Kidney epithelial cell (primary cell): ENCODE data around the gene UBE2E3. TPM values are rescaled to one million over a fixed set of nuclear protein-coding genes. Genes with fewer than 3 reads are reported as not detected.

Experiments used
- DNase-seq: peaks from one replicate; pipeline ENCODE4 v3.0.0-alpha.2; 2010; ENCODE audit warnings: low read depth
- H3K27me3 ChIP-seq: 2 replicates; pipeline ENCODE4 v1.6.0; 2011; ENCODE audit warnings: low read length; ENCODE audit not compliant: control insufficient read depth, insufficient read depth
- H3K36me3 ChIP-seq: 2 replicates; pipeline ENCODE4 v1.5.1; 2011; ENCODE audit warnings: low read length; ENCODE audit not compliant: control insufficient read depth, insufficient read depth
- H3K4me3 ChIP-seq: 2 replicates; pipeline ENCODE4 v1.5.1; 2011; ENCODE audit warnings: low read depth, mild to moderate bottlenecking, control low read depth, low read length
- total RNA-seq: library from RNA; depleted of rRNA; stranded (reverse); fragments of >200 nt; gene quantifications from 2 replicates; pipeline ENCODE4 v1.2.3, GENCODE V29; 2015
- TF ChIP-seq, protein P1 (sequence below): IDR thresholded peaks from 2 replicates; pipeline ENCODE4 v1.5.1; 2011; ENCODE audit warnings: mild to moderate bottlenecking, moderate library complexity, low read length, control low read depth, inconsistent platforms; ENCODE audit not compliant: insufficient read depth, poor library complexity, severe bottlenecking

The UBE2E3 gene
- total RNA-seq, 1 donor from 2014 or later, result 84.7 TPM

DNA sequence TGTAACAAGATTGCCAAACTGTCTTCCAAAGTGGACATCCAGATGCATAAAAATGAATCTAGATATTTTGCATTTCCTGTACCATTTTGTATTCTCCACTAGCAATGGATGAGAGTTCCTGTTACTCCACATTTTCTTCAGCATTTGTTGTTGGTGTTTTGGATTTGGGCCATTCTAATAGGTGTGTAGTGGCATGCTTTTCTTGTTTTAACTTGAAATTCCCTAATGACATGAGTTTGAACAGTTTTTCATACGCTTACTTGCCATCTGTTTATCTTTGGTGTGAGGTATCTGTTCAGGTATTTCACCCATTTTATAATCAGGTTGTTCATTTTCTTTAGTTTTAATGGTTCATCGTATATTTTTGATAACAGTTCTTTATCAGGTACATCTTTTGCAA lies 73.9 kb downstream of the UBE2E3 start:
- Histone ChIP-seq H3K4me3 (no peak overlapping the region), H3K27me3 (no peaks in the 10 kb centered on the region), H3K36me3 (no peaks in the 10 kb centered on the region)
- TF ChIP-seq, protein P1, sequence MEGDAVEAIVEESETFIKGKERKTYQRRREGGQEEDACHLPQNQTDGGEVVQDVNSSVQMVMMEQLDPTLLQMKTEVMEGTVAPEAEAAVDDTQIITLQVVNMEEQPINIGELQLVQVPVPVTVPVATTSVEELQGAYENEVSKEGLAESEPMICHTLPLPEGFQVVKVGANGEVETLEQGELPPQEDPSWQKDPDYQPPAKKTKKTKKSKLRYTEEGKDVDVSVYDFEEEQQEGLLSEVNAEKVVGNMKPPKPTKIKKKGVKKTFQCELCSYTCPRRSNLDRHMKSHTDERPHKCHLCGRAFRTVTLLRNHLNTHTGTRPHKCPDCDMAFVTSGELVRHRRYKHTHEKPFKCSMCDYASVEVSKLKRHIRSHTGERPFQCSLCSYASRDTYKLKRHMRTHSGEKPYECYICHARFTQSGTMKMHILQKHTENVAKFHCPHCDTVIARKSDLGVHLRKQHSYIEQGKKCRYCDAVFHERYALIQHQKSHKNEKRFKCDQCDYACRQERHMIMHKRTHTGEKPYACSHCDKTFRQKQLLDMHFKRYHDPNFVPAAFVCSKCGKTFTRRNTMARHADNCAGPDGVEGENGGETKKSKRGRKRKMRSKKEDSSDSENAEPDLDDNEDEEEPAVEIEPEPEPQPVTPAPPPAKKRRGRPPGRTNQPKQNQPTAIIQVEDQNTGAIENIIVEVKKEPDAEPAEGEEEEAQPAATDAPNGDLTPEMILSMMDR, result no peak
- DNase-seq, result no peak

DNA sequence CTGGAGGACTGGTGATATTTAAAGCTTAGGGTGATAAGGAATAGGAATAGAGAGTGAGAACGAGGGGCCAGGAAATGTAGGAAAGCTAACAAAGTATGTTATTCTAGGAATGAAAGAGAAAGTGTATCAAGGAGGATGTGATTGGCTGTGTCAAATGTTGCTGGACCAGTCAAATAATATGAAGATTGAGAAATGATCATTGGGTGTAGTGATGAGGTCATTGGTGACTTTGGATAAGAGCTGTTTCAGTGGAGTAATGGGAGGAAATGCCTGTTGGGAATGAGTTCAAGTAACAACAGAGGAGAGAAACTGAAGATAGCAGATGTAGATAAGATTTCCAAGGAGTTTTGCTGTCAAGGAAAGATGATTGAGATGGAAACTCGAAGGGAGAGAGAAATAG lies 74.4 kb downstream of the UBE2E3 start:
- Histone ChIP-seq H3K4me3 (no peak overlapping the region), H3K27me3 (no peaks in the 10 kb centered on the region), H3K36me3 (no peaks in the 10 kb centered on the region)
- no peak for DNase-seq
- TF ChIP-seq, protein P1, result no peak

DNA sequence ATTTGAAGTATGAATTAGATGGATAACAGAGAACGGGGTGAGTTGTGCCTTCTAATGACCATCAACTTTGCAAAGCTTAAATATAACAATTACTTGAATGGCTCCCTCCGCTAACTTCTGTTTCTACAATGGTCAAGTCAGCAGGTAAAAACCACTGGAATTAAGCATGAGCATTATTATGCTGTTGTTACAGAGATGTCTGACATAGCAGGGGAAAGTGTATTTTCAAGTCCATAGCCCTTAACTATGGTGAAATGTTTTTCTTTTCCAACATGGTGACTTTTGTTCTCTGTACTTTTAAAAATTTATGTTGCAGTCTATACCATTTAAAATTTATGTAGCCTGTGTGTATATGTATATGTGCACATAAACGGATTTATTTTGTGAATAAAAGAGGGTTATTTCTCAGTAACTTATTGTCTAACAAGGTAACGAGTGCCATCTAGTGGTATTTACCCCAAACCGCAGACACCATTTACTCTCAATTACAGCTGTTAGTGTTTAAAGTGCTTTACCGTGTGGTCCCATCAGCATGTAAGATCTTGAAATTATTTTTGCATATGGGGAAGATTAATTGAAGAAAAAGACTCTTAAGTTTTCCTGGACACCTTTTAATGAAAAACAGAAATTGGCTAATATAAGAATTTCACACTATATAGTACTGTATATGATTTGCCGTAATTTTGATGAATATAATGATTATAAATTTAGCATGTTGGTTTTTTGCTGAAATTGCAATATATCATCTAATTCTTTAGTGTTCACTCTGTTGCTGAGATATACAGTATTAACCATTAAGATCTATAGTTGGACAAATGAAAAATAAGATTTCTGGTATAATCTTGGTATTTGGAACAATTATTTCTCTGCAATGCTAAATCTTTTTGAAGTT lies 78.2 kb downstream of the UBE2E3 start:
- Histone ChIP-seq H3K36me3 (no peaks in the 10 kb centered on the region), H3K4me3 (no peak overlapping the region), H3K27me3 (no peaks in the 10 kb centered on the region)
- TF ChIP-seq, protein P1, result peak; percentile 38
- DNase-seq, result no peak

DNA sequence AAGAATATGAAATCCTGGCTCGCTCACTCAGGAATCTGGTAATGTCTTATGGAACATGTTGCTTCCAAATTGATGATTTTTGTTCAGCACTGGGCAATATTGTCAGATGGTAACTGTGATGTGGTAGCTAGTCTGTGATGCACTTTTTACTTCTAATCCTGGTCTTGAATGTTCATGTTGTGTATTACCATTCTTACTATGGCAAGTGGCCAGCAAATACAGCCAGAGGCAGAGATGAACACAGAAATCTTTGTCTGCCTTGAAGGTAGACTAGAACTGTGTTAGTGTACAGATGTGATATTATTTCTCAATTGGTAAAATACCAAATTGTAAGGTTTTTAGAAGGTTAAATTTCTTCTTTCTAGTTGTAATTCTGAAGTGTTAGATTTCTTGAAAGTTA lies 83.3 kb downstream of the UBE2E3 start:
- DNase-seq, result no peak
- H3K27me3 ChIP-seq, result no peaks in the 10 kb centered on the region
- H3K36me3 ChIP-seq, result no peaks in the 10 kb centered on the region
- TF ChIP-seq, protein P1, result no peak
- H3K4me3 ChIP-seq, result no peak overlapping the region

DNA sequence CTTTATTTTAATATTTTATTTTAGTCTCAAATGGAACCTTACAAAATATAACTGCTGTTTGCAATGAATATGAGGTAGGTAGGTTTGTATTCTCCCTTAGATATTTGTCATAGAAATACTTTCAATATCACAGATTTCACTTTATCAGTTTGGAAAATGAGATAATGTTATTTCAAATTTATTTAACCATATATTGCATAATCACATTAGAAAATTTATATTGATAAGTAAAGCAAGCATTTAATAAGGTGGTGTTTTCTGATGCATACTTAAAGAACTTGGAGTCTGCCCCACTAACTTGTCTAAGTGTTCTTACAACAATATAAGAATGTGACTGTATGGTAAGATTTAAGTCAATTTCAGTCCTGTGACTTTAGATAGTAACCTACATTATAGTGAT lies 85.1 kb downstream of the UBE2E3 start:
- DNase-seq, result no peak
- no peaks in the 10 kb centered on the region for H3K36me3 ChIP-seq
- no peak overlapping the region for H3K4me3 ChIP-seq
- H3K27me3 ChIP-seq, result no peaks in the 10 kb centered on the region
- TF ChIP-seq, protein P1, result no peak

DNA sequence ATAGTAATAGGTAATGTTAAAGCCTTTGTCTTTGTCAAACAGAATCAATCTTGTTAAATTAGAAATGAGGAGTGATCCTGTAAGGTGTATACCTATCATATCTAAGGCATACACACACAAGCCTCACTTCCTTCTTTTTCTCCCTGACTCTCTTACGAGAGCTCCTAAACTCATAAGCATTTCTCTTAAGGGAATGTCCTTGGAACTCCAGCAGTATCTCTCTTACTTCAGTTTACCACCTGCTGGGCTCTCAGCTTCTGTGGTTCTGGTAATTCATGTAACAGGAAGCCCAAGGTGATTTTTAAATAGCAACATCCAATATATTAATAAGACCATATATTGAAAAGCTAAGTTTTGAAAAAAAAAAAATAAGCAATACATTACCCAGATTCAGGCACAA lies 85.9 kb downstream of the UBE2E3 start:
- Histone ChIP-seq H3K4me3 (no peak overlapping the region), H3K36me3 (no peaks in the 10 kb centered on the region), H3K27me3 (no peaks in the 10 kb centered on the region)
- no peak for DNase-seq
- TF ChIP-seq, protein P1, result no peak
